HS-27A (cell line): ENCODE data around the gene GDI1.

Experiments used
- DNase-seq: peaks from one replicate; pipeline ENCODE4 v3.0.0-alpha.2; 2012; ENCODE audit warnings: low read depth, missing footprints

GDI1 gene

DNA sequence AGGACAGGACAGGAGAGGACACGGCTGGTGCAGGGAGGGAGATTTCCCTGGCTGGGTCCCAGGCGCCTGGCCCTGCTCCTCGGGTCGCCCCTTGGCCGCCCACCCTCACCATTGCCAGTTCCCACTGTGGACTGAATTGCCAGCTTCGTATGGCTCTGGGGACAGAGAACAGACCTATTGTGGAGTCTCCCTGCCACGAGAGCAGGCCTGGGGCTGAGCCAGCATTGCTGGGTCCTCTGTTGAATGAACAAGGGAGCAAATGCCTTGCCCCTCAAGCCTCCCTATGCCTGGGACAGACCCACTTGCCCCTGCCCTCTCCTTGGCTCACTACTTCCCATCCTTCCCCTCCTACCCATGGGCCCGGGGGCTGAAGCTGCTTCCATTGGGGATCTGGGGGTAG, 25.4 kb downstream of the GDI1 start:
- DNase-seq, result no peak

DNA sequence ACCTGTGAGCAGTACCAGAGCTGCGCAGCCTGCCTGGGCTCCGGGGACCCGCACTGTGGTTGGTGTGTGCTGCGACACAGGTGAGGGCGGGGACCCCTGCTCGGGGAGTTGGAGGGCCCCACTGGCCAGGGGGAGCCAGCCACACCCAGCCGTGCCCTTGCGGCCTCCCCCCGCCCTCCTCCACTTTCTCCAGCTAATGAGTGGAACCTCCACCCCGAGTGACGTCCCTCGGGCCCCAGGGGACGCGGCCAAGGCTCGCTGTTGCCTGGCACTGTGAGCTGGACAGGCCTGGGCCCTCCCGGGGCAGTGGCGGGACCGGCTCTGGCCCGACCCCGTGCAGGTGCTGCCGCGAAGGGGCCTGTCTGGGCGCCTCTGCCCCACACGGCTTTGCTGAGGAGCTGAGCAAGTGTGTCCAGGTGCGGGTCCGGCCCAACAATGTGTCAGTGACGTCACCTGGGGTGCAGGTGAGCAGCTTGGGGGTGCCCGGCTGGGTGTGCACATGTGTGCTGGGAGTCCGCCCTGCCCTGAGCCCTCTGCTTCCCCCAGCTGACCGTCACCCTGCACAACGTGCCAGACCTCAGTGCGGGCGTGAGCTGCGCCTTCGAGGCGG, 26.8 kb downstream of the GDI1 start:
- DNase-seq, result no peak

DNA sequence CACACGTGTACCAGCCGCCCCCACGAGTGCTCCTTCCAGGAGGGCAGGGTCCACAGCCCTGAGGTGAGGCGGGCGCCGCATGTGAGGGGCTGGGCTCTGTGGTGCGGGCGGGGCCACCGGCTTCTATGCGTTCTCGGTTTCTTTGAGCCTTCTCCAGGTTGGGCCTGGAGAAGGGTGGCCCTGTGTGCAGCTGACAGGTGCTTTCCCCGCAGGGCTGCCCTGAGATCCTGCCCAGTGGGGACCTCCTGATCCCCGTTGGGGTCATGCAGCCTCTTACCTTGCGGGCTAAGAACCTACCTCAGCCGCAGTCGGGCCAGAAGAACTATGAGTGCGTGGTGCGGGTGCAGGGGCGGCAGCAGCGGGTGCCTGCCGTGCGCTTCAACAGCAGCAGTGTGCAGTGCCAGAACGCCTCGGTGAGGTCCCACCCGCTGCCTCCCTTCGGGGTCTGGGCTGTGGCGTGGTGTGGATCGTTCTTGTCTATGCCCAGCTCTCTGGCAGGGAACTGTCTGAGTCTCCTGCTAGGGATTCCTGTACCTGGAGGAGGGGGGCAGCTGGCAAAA, 27.9 kb downstream of the GDI1 start:
- DNase-seq, result no peak

DNA sequence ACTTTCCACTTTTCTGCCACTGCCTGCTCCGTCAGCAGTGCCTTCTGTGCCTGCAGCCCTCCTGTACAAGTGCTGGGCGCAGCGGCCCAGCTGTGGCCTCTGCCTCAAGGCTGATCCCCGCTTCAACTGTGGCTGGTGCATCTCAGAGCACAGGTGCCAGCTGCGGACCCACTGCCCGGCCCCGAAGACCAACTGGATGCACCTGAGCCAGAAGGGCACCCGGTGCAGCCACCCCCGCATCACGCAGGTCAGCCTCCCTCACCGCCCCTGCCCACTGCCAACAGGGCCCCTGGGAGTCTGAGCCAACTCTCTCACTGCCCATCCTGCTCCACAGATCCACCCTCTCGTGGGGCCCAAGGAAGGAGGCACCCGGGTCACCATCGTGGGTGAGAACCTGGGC, 28.6 kb downstream of the GDI1 start:
- DNase-seq, result no peak

DNA sequence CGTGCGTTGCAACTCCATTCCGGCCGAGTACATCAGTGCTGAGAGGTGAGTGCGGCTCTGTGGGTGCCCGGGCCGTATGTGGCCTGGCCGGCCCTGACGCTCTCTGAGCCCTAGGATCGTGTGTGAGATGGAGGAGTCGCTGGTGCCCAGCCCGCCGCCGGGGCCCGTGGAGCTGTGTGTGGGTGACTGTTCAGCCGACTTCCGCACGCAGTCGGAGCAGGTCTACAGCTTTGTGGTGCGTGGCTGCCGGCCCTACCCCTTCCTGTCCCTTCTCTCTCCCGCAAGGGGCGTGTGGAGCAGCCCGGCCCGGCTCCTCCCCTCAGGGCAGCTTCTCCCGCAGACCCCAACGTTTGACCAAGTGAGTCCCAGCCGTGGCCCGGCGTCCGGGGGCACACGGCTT, 29.1 kb downstream of the GDI1 start:
- DNase-seq, result no peak

DNA sequence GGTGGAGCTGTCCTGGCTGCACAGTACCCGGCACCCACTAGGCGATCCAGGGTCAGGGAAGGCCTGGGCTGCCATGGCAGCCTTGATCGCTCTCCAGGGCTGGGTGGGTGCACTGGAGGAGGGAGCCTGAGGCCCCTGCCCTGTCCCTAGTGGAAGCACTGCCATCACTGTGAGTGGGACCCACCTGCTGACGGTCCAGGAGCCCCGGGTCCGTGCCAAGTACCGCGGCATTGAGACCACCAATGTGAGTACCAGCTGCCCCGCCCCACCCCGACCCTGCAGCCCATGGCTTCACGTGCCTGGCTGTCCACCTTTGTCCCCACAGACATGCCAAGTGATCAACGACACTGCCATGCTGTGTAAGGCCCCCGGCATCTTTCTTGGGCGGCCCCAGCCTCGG, 30.0 kb downstream of the GDI1 start:
- DNase-seq, result no peak

GRCh38 chrX:154467556-154467955, 30.6 kb downstream of the GDI1 start:
- DNase-seq, result no peak

- DNase-seq, result no peak
Observed at GRCh38 chrX:154468217-154468616, 31.3 kb downstream of the GDI1 start.

GRCh38 chrX:154469114-154469513, 32.2 kb downstream of the GDI1 start:
- DNase-seq, result no peak

DNA sequence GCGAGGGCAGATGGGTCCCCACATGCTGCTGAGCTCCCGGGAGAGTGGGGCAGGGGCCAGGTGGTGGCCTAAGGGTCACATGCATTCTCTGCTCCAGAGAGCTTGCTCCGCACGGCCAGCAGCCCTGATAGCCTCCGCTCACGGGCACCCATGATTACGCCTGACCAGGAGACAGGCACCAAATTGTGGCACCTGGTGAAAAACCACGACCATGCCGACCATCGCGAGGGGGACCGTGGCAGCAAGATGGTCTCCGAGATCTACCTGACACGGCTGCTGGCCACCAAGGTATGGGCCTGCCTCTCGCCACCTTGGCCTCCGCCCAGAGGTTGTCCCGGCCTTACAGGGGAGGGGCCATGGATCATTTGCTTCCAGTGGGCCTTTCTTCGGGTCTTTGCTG, 32.9 kb downstream of the GDI1 start:
- no peak for DNase-seq

DNA sequence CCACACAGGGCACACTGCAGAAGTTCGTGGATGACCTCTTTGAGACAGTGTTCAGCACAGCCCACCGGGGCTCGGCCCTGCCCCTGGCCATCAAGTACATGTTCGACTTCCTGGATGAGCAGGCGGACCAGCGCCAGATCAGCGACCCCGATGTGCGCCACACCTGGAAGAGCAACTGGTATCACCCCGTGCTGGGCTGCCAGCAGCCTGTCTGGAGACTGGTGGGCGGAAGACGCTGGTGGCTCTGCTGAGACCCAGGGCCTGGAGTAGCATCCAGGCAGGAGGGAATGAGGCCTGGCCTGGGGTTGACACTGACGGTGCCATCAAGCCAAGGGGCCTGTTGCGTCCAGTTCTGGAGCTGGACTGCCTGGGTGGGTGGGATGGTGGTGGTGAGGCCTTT, 33.5 kb downstream of the GDI1 start:
- no peak for DNase-seq

DNA sequence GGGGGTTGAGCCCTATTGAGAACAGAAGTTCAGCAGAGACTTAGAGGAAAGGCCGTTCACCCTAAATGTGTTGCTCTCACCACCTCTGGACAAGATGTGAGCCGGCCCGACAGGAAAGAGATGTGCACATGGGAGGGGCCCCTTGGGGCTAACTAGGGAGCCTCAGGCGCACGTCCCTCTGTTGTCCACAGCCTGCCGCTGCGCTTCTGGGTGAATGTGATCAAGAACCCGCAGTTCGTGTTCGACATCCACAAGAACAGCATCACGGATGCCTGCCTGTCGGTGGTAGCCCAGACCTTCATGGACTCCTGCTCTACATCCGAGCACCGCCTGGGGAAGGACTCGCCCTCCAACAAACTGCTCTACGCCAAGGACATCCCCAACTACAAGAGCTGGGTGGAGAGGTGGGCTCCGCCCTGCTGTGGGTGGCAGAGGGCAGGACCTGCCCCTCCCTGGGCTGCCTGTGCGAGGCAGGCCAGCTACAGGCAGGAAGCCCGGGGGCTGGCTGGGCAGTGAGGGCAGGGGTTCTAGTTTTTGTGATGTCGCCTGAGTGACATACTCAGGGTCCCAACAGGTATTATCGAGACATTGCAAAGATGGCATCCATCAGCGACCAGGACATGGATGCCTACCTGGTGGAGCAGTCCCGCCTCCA, 34.1 kb downstream of the GDI1 start:
- no peak for DNase-seq

- no peak for DNase-seq
Observed at GRCh38 chrX:154471839-154472684, 35.1 kb downstream of the GDI1 start.

DNA sequence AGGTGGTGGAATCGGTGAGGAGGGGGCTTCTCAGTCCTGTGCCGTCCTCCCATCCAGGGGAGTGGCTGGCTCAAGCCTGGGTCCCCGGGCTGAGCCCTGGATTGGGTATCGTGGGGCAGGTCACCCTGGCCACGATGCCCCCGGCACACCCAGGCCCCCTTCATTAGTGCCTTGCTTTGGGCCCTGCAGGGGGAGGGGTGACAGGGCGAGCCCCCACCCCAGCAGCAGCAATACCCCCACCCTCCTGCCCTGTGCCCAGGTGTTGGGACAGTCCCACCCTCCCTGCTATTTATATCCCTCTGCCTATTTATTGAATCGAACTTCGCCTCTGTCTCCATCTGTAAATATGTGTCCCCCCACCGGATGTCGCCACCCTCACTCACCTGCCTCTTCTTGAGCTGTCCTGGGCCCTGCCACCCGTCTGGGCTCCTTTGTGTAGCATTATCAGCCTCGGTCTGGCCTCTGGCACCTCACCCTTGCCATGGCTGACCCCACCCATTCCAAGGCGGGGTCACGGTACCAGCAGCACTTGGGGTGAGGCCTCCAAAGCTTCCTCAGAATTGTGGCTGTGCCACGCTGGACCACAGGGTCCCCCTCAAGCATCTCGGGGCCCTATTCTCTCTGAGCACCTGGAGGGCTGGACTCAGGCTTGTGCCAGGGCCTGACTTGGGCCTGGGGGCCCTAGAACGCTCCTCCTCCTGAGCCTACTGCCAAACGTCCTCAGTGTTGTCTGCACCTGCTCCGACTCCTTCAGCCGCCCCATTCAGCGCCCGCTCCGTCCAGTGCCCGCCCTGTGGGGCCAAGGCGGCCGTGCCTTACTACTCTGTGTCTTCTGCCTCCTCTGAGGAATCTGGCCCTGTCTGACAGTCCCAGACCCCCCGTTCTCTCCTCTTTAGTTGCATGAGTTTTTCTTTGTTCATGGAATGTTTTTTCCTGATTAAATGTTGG, 36.0 kb downstream of the GDI1 start:
- DNase-seq, result no peak

DNA sequence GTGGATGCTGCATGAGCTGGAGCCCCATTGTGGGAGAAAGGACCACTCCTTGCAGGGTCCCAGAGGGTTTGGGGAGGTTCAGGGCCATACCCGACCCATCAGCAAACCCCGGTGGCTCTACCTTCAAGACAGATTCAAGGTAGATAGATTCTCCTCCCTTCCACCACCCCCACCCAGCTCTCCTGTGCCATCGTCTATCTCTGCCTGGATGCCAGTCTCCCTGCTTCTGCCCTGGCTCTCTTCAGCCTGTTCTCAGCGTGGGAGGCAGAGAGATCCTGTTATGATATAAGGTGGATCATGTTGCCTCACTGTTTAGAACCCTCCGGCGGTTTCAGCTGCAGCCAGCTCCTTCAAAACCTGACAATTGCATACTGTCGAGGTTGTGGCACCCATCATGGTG, 36.7 kb downstream of the GDI1 start:
- no peak for DNase-seq

DNA sequence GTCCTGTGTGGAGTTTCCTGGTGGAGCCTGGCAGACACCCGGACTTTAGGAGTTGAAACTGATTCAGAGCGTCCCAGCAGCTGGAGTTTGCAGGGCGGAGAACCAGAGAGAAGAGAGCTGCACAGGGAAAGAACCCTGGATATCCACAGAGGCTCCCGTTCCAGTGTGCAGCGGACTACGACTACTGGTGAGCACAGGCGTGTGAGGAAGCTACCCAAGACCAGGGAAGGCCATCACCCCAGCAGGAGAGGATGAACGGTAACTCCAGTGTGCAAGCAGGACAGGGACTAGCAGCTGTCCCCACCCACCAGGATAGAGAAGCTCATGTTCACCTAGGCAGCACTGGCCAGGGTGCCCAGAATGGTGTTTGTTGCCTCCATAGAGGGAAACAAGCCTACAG, 39.9 kb downstream of the GDI1 start:
- DNase-seq, result no peak

DNA sequence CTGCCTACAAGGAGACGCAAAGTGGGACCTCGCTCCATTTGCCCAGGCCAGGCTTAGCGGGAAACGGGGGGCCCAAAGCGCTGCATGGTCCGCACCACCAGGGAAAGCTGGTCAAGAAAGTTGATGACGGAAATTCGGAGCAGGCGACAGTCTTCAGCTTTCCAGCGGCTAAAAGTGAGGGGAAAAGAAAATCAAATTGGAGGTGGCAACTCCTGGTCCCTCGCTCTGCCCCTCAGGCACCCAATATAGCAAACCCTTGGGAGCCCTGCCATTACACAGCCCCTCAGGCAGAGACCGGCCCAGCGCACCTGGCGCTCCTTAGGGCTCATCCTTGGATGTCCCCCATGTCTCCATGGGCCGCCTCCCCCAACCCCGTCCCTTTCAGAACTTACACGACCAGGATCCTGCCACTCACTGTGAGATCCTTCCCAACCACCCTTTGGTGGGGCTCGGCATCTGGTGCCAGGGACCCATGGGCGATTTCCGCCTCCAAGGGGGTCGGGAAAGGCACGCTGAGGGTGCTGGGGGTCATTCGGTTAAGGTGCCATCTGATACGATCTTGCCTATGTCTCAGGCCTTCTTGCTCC, 41.0 kb downstream of the GDI1 start:
- no peak for DNase-seq

GRCh38 chrX:154478728-154479622, 42.0 kb downstream of the GDI1 start, which contains the start of gene LAGE3:
Gene LAGE3, minus strand, starts transcription at chrX:154479281. Its CDS starts 366 bp downstream, at chrX:154478915.
- DNase-seq, result peak; percentile 62

DNA sequence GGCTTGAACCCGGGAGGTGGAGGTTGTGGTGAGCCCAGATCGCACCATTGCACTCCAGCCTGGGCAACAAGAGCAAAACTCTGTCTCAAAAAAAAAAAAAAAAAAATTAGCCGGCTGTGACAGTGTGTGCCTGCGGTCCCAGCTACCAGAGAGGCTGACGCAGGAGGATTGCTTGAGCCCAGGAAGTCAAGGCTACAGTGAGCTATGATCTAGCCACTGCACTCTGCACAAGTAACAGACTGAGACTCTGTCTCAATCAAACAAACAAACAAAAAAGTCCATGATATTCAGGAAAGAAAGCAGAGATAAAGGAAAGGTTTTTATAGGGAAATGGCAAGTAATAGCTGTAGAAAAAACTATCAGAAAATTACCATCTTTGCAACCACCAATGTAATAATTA, 44.2 kb downstream of the GDI1 start:
- DNase-seq, result no peak

- no peak for DNase-seq
Observed at GRCh38 chrX:154481911-154482601, 45.1 kb downstream of the GDI1 start.
